ENCODE data around the gene RBM27. TPM values are rescaled to one million over a fixed set of nuclear protein-coding genes. Genes with fewer than 3 reads are reported as not detected.
"Not testable (repeated sequence)": the region's sequence is repeated elsewhere in the genome, so short reads cannot be mapped to it uniquely, and the experiment has no call there.

Gene RBM27
- total and polyA plus RNA-seq, 7 experiments from 2014 or later: 7.4 to 32.2 (median 22.2) TPM

- peaks cover 0 to 1% (median 0%) of the 10 kb centered on the region in 11 donors for H3K9me3 Mint-ChIP-seq
- CTCF ChIA-PET: no interaction called here
- peaks cover 0 to 7% (median 0%) of the 10 kb centered on the region in 5 donors for H3K36me3 Mint-ChIP-seq
- H3K27ac Mint-ChIP-seq: peak overlapping the region in 1 of 9 donors; percentile 7
- no peaks in the 10 kb centered on the region for H3K9me3 ChIP-seq (ENCODE audit: control insufficient read depth in 2 of 3, low read length in 3 of 3)
- no peaks in the 10 kb centered on the region for H3K36me3 ChIP-seq (ENCODE audit: control insufficient read depth in 2 of 3, insufficient read depth in 3 of 3, low read length in 3 of 3)
- ATAC-seq: no peak
- intact Hi-C loops (cut with micrococcal nuclease): loop anchor here in 1 of 2 donors (5.0 kb wide), 1 partner anchor 38 kb away; no protein-coding TSS in a partner anchor
- no peaks in the 10 kb centered on the region for H3K27me3 Mint-ChIP-seq
- POLR2A ChIA-PET: no interaction called here
- no peaks in the 10 kb centered on the region for H3K27me3 ChIP-seq (ENCODE audit: control insufficient read depth in 2 of 2, insufficient read depth in 2 of 2, low read length in 2 of 2)
- peaks cover 21 to 24% of the 10 kb centered on the region in 2 donors for H3K4me1 ChIP-seq (ENCODE audit: control insufficient read depth in 2 of 2, insufficient read depth in 2 of 2, low read length in 2 of 2)
- H3K4me1 Mint-ChIP-seq: peaks cover 21 to 72% (median 56%) of the 10 kb centered on the region in 7 donors
- no peak for DNase-seq
- no peak overlapping the region for H3K4me3 ChIP-seq (ENCODE audit: low read length)
- peak overlapping the region in 2 of 10 donors; percentile 33 to 34 for H3K4me3 Mint-ChIP-seq
- H3K27ac ChIP-seq (ENCODE audit: low read depth, low read length): no peak overlapping the region
Observed at GRCh38 chr5:146209714-146210113, 6.3 kb downstream of the RBM27 start.

DNA sequence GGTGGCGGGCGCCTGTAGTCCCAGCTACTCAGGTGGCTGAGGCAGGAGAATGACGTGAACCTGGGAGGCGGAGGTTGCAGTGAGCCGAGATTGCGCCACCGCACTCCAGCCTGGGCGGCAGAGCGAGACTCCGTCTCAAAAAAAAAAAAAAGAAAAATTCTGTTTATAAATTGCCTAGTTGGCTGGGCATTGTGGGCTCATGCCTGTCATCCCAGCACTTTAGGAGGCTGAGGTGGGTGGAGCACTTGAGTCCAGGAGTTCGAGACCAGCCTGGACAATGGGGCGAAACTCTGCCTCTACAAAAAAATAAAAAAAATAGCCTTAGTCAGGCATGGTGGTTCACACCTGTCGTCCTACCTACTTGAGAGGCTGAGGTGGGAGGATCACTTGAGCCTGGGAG is 7.4 kb downstream of the RBM27 start:
- DNase-seq; POLR2A ChIA-PET; intact Hi-C loops (cut with micrococcal nuclease); H3K36me3 ChIP-seq (ENCODE audit: control insufficient read depth in 2 of 3, insufficient read depth in 3 of 3, low read length in 3 of 3); H3K9me3 Mint-ChIP-seq; H3K36me3 Mint-ChIP-seq; H3K27me3 Mint-ChIP-seq; H3K27ac ChIP-seq (ENCODE audit: low read depth, low read length); H3K9me3 ChIP-seq (ENCODE audit: control insufficient read depth in 2 of 3, low read length in 3 of 3); H3K4me3 Mint-ChIP-seq; CTCF ChIA-PET; H3K27ac Mint-ChIP-seq; H3K27me3 ChIP-seq (ENCODE audit: control insufficient read depth in 2 of 2, insufficient read depth in 2 of 2, low read length in 2 of 2); ATAC-seq; H3K4me3 ChIP-seq (ENCODE audit: low read length): not testable (repeated sequence)
- peaks cover 29 to 82% (median 66%) of the 10 kb centered on the region in 7 donors for H3K4me1 Mint-ChIP-seq
- H3K4me1 ChIP-seq (ENCODE audit: control insufficient read depth in 2 of 2, insufficient read depth in 2 of 2, low read length in 2 of 2): peaks cover 13 to 20% of the 10 kb centered on the region in 2 donors

GRCh38 chr5:146213210-146213826 is 9.9 kb downstream of the RBM27 start:
- H3K4me3 ChIP-seq (ENCODE audit: low read length): no peak overlapping the region
- peaks cover 13 to 21% of the 10 kb centered on the region in 2 donors for H3K4me1 ChIP-seq (ENCODE audit: control insufficient read depth in 2 of 2, insufficient read depth in 2 of 2, low read length in 2 of 2)
- no peaks in the 10 kb centered on the region for H3K9me3 ChIP-seq (ENCODE audit: control insufficient read depth in 2 of 3, low read length in 3 of 3)
- no peak overlapping the region for H3K27ac Mint-ChIP-seq
- POLR2A ChIA-PET: interaction anchor here (0.5 to 0.8 kb wide), 2 partner anchors 10 to 11 kb away, joined by 4 to 6 read pairs; no protein-coding TSS in a partner anchor
- H3K9me3 Mint-ChIP-seq: peaks cover 0 to 1% (median 0%) of the 10 kb centered on the region in 11 donors
- DNase-seq: peak in 1 of 9 donors; percentile 18
- intact Hi-C loops (cut with micrococcal nuclease): no loop called here
- H3K36me3 ChIP-seq (ENCODE audit: control insufficient read depth in 2 of 3, insufficient read depth in 3 of 3, low read length in 3 of 3): peaks cover 0 to 4% (median 0%) of the 10 kb centered on the region in 3 experiments
- no peak for ATAC-seq
- H3K27ac ChIP-seq (ENCODE audit: low read depth, low read length): no peak overlapping the region
- no peaks in the 10 kb centered on the region for H3K27me3 Mint-ChIP-seq
- peaks cover 0 to 10% (median 0%) of the 10 kb centered on the region in 5 donors for H3K36me3 Mint-ChIP-seq
- H3K4me3 Mint-ChIP-seq: peak overlapping the region in 6 of 10 donors; percentile 19 to 56 (median 42)
- no peaks in the 10 kb centered on the region for H3K27me3 ChIP-seq (ENCODE audit: control insufficient read depth in 2 of 2, insufficient read depth in 2 of 2, low read length in 2 of 2)
- peaks cover 31 to 78% (median 59%) of the 10 kb centered on the region in 7 donors for H3K4me1 Mint-ChIP-seq
- CTCF ChIA-PET: no interaction called here

GRCh38 chr5:146214881-146215280 is 11.5 kb downstream of the RBM27 start:
- POLR2A ChIA-PET; H3K9me3 Mint-ChIP-seq; DNase-seq; CTCF ChIA-PET; H3K4me3 ChIP-seq (ENCODE audit: low read length); ATAC-seq; H3K27me3 Mint-ChIP-seq; H3K27me3 ChIP-seq (ENCODE audit: control insufficient read depth in 2 of 2, insufficient read depth in 2 of 2, low read length in 2 of 2); H3K9me3 ChIP-seq (ENCODE audit: control insufficient read depth in 2 of 3, low read length in 3 of 3); H3K27ac ChIP-seq (ENCODE audit: low read depth, low read length): not testable (repeated sequence)
- Mint-ChIP-seq H3K36me3 (peaks cover 0 to 19% (median 7%) of the 10 kb centered on the region in 5 donors), H3K4me3 (peak overlapping the region in 3 of 10 donors; percentile 33 to 56 (median 48)), H3K4me1 (peaks cover 20 to 71% (median 47%) of the 10 kb centered on the region in 7 donors), H3K27ac (peak overlapping the region in 2 of 9 donors; percentile 22 to 69)
- H3K4me1 ChIP-seq (ENCODE audit: control insufficient read depth in 2 of 2, insufficient read depth in 2 of 2, low read length in 2 of 2): peaks cover 5 to 18% of the 10 kb centered on the region in 2 donors
- peaks cover 0 to 13% (median 3%) of the 10 kb centered on the region in 3 experiments for H3K36me3 ChIP-seq (ENCODE audit: control insufficient read depth in 2 of 3, insufficient read depth in 3 of 3, low read length in 3 of 3)
- intact Hi-C loops (cut with micrococcal nuclease): loop anchor here in 1 of 2 donors (1.0 kb wide), 1 partner anchor 11 kb away; no protein-coding TSS in a partner anchor

DNA sequence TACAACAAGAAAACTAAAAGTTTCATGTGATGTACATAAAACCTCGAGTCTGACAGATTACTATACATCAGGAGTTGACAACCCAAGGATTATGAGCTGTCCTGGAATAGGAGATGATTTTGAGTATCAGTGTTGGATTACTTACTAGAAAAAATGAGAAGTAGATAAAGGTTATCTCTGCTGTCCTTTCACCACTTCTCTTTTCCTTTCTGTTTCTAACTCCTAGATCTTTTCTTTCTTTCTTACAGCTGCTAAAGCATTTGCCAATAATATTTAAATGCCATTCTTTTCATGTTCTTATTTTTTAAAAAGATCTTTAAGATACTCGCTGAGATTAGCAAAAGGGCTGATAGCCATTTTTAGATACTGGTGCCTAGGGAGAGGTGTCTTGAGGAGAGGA is 14.8 kb downstream of the RBM27 start:
- CTCF ChIA-PET: no interaction called here
- intact Hi-C loops (cut with micrococcal nuclease): no loop called here
- ATAC-seq (no peak), DNase-seq (no peak)
- Histone ChIP-seq H3K4me1 (ENCODE audit: control insufficient read depth in 2 of 2, insufficient read depth in 2 of 2, low read length in 2 of 2) (peaks cover 5 to 17% of the 10 kb centered on the region in 2 donors), H3K27ac (ENCODE audit: low read depth, low read length) (no peak overlapping the region), H3K36me3 (ENCODE audit: control insufficient read depth in 2 of 3, insufficient read depth in 3 of 3, low read length in 3 of 3) (peaks cover 3 to 26% (median 3%) of the 10 kb centered on the region in 3 experiments), H3K27me3 (ENCODE audit: control insufficient read depth in 2 of 2, insufficient read depth in 2 of 2, low read length in 2 of 2) (no peaks in the 10 kb centered on the region), H3K4me3 (ENCODE audit: low read length) (no peak overlapping the region), H3K9me3 (ENCODE audit: control insufficient read depth in 2 of 3, low read length in 3 of 3) (no peaks in the 10 kb centered on the region)
- Mint-ChIP-seq H3K9me3 (no peaks in the 10 kb centered on the region), H3K27me3 (no peaks in the 10 kb centered on the region), H3K36me3 (peaks cover 0 to 18% (median 11%) of the 10 kb centered on the region in 5 donors), H3K27ac (peak overlapping the region in 2 of 9 donors; percentile 22 to 28), H3K4me3 (no peak overlapping the region), H3K4me1 (peaks cover 19 to 56% (median 39%) of the 10 kb centered on the region in 7 donors)
- POLR2A ChIA-PET: no interaction called here

- H3K27ac Mint-ChIP-seq: no peak overlapping the region
Observed at GRCh38 chr5:146219243-146219642, 15.8 kb downstream of the RBM27 start.

More at GRCh38 chr5:146219243-146219642, 15.8 kb downstream of the RBM27 start:
- POLR2A ChIA-PET: no interaction called here
- intact Hi-C loops (cut with micrococcal nuclease): no loop called here
- Histone ChIP-seq H3K4me1 (ENCODE audit: control insufficient read depth in 2 of 2, insufficient read depth in 2 of 2, low read length in 2 of 2) (peaks cover 4 to 12% of the 10 kb centered on the region in 2 donors), H3K27ac (ENCODE audit: low read depth, low read length) (no peak overlapping the region), H3K4me3 (ENCODE audit: low read length) (no peak overlapping the region), H3K9me3 (ENCODE audit: control insufficient read depth in 2 of 3, low read length in 3 of 3) (no peaks in the 10 kb centered on the region), H3K27me3 (ENCODE audit: control insufficient read depth in 2 of 2, insufficient read depth in 2 of 2, low read length in 2 of 2) (no peaks in the 10 kb centered on the region), H3K36me3 (ENCODE audit: control insufficient read depth in 2 of 3, insufficient read depth in 3 of 3, low read length in 3 of 3) (peaks cover 3 to 30% (median 8%) of the 10 kb centered on the region in 3 experiments)
- CTCF ChIA-PET: no interaction called here
- H3K9me3 Mint-ChIP-seq: no peaks in the 10 kb centered on the region
- no peak for DNase-seq
- ATAC-seq: no peak
- H3K4me3 Mint-ChIP-seq: no peak overlapping the region
- peaks cover 0 to 23% (median 12%) of the 10 kb centered on the region in 5 donors for H3K36me3 Mint-ChIP-seq
- peaks cover 13 to 46% (median 35%) of the 10 kb centered on the region in 7 donors for H3K4me1 Mint-ChIP-seq
- no peaks in the 10 kb centered on the region for H3K27me3 Mint-ChIP-seq

All from naive thymus-derived CD4-positive, alpha-beta T cell (primary cell).